Stimulated activated CD4-positive, alpha-beta T cell treated with anti-CD3 and anti-CD28 coated beads, Interleukin-1b, Interleukin-23, amount 100 ng/mL, for 48 hours (primary cell): ENCODE data around the gene TFB2M.

Experiments used
- DNase-seq: peaks from one replicate; pipeline ENCODE4 v3.0.0-alpha.2; 2020

Gene TFB2M

GRCh38 chr1:246512230-246512629 is 53.8 kb downstream of the TFB2M start:
- no peak for DNase-seq

GRCh38 chr1:246511203-246511602 is 54.9 kb downstream of the TFB2M start:
- DNase-seq = no peak

- no peak for DNase-seq
Observed at GRCh38 chr1:246510147-246511030, 55.7 kb downstream of the TFB2M start.

GRCh38 chr1:246508897-246509688 is 57.0 kb downstream of the TFB2M start:
- DNase-seq = no peak

- peak; percentile 72 for DNase-seq
Observed at GRCh38 chr1:246506674-246507481, 59.2 kb downstream of the TFB2M start, which contains the start of gene SMYD3. Gene SMYD3 (minus strand): TSS chr1:246507279.

- DNase-seq = no peak
Observed at GRCh38 chr1:246506367-246506673, 59.7 kb downstream of the TFB2M start.

GRCh38 chr1:246503341-246503740 is 62.7 kb downstream of the TFB2M start:
- DNase-seq = no peak

- no peak for DNase-seq
Observed at GRCh38 chr1:246497331-246497915, 68.6 kb downstream of the TFB2M start.

- DNase-seq = peak; percentile 46
Observed at GRCh38 chr1:246492611-246493245, 73.3 kb downstream of the TFB2M start.

GRCh38 chr1:246491551-246492053 is 74.5 kb downstream of the TFB2M start:
- DNase-seq = no peak
